Skeletal muscle satellite cell (primary cell): ENCODE results near the gene SCT.

ENCODE experiments used
- H3K27me3 ChIP-seq: 2 replicates; pipeline ENCODE4 v1.7.0; 2013; ENCODE audit warnings: low read length; ENCODE audit not compliant: control insufficient read depth, insufficient read depth
- H3K36me3 ChIP-seq: 2 replicates; pipeline ENCODE4 v1.7.0; 2013; ENCODE audit warnings: mild to moderate bottlenecking, control low read depth, low read length; ENCODE audit not compliant: insufficient read depth
- H3K4me1 ChIP-seq: 2 replicates; pipeline ENCODE4 v1.7.0; 2013; ENCODE audit warnings: low read length; ENCODE audit not compliant: control insufficient read depth, insufficient read depth
- H3K4me2 ChIP-seq: 2 replicates; pipeline ENCODE4 v1.7.0; 2013; ENCODE audit warnings: mild to moderate bottlenecking, low read length
- H3K4me3 ChIP-seq: 2 replicates; pipeline ENCODE4 v1.7.0; 2013; ENCODE audit warnings: low read length
- H3K9ac ChIP-seq: 2 replicates; pipeline ENCODE4 v1.7.0; 2013; ENCODE audit warnings: mild to moderate bottlenecking, low read depth, low read length, moderate library complexity
- H3K9me3 ChIP-seq: replicated peaks from 2 replicates; pipeline ENCODE4 v1.7.0; 2013; ENCODE audit warnings: mild to moderate bottlenecking, control low read depth, low read length

The SCT gene

GRCh38 chr11:612201-612960 lies 14.6 kb downstream of the SCT start:
- Histone ChIP-seq H3K27me3 (no peaks in the 10 kb centered on the region), H3K9me3 (no peaks in the 10 kb centered on the region), H3K9ac (no peak overlapping the region), H3K4me1 (peaks cover 23% of the 10 kb centered on the region), H3K4me2 (no peak overlapping the region), H3K36me3 (peaks cover 53% of the 10 kb centered on the region), H3K4me3 (no peak overlapping the region)

- Histone ChIP-seq H3K4me2 (no peak overlapping the region), H3K9ac (no peak overlapping the region), H3K4me1 (peaks cover 27% of the 10 kb centered on the region), H3K36me3 (peaks cover 64% of the 10 kb centered on the region), H3K9me3 (no peaks in the 10 kb centered on the region), H3K4me3 (no peak overlapping the region), H3K27me3 (no peaks in the 10 kb centered on the region)
Measured at GRCh38 chr11:611001-611996, 15.7 kb downstream of the SCT start.

GRCh38 chr11:610146-610801 lies 16.7 kb downstream of the SCT start:
- no peaks in the 10 kb centered on the region for H3K9me3 ChIP-seq
- H3K4me2 ChIP-seq, result no peak overlapping the region
- peaks cover 27% of the 10 kb centered on the region for H3K4me1 ChIP-seq
- no peaks in the 10 kb centered on the region for H3K27me3 ChIP-seq
- no peak overlapping the region for H3K9ac ChIP-seq
- H3K4me3 ChIP-seq, result no peak overlapping the region
- peaks cover 73% of the 10 kb centered on the region for H3K36me3 ChIP-seq

- Histone ChIP-seq H3K36me3 (peaks cover 82% of the 10 kb centered on the region), H3K4me3 (no peak overlapping the region), H3K9ac (no peak overlapping the region)
Measured at GRCh38 chr11:609341-609811, 17.6 kb downstream of the SCT start.

GRCh38 chr11:608791-609251 lies 18.2 kb downstream of the SCT start:
- Histone ChIP-seq H3K4me3 (no peak overlapping the region), H3K27me3 (no peaks in the 10 kb centered on the region), H3K4me2 (no peak overlapping the region), H3K4me1 (peaks cover 18% of the 10 kb centered on the region), H3K36me3 (peaks cover 88% of the 10 kb centered on the region), H3K9me3 (no peaks in the 10 kb centered on the region), H3K9ac (no peak overlapping the region)

More at GRCh38 chr11:609341-609811, 17.6 kb downstream of the SCT start:
- no peak overlapping the region for H3K4me2 ChIP-seq
- H3K9me3 ChIP-seq, result no peaks in the 10 kb centered on the region
- peaks cover 18% of the 10 kb centered on the region for H3K4me1 ChIP-seq
- H3K27me3 ChIP-seq, result no peaks in the 10 kb centered on the region

GRCh38 chr11:607971-608659 lies 18.9 kb downstream of the SCT start:
- H3K4me3 ChIP-seq, result no peak overlapping the region
- H3K36me3 ChIP-seq, result peaks cover 91% of the 10 kb centered on the region
- no peaks in the 10 kb centered on the region for H3K9me3 ChIP-seq
- H3K9ac ChIP-seq, result no peak overlapping the region
- no peak overlapping the region for H3K4me2 ChIP-seq
- H3K27me3 ChIP-seq, result no peaks in the 10 kb centered on the region
- H3K4me1 ChIP-seq, result peaks cover 18% of the 10 kb centered on the region

- Histone ChIP-seq H3K4me1 (peaks cover 14% of the 10 kb centered on the region), H3K9ac (no peak overlapping the region), H3K4me2 (no peak overlapping the region), H3K36me3 (peaks cover 87% of the 10 kb centered on the region), H3K9me3 (no peaks in the 10 kb centered on the region), H3K4me3 (no peak overlapping the region), H3K27me3 (no peaks in the 10 kb centered on the region)
Measured at GRCh38 chr11:607020-607780, 19.8 kb downstream of the SCT start.

- no peak overlapping the region for H3K9ac ChIP-seq
- no peaks in the 10 kb centered on the region for H3K9me3 ChIP-seq
- H3K4me3 ChIP-seq, result no peak overlapping the region
- no peak overlapping the region for H3K4me2 ChIP-seq
- H3K27me3 ChIP-seq, result no peaks in the 10 kb centered on the region
- H3K4me1 ChIP-seq, result peaks cover 10% of the 10 kb centered on the region
- peaks cover 89% of the 10 kb centered on the region for H3K36me3 ChIP-seq
Measured at GRCh38 chr11:606245-606644, 20.7 kb downstream of the SCT start.

- H3K4me3 ChIP-seq, result no peak overlapping the region
- no peaks in the 10 kb centered on the region for H3K27me3 ChIP-seq
- no peaks in the 10 kb centered on the region for H3K9me3 ChIP-seq
- H3K4me1 ChIP-seq, result peaks cover 10% of the 10 kb centered on the region
- no peak overlapping the region for H3K9ac ChIP-seq
- no peak overlapping the region for H3K4me2 ChIP-seq
- peaks cover 85% of the 10 kb centered on the region for H3K36me3 ChIP-seq
Measured at GRCh38 chr11:605286-606129, 21.5 kb downstream of the SCT start.

GRCh38 chr11:603154-603553 lies 23.8 kb downstream of the SCT start:
- Histone ChIP-seq H3K4me3 (no peak overlapping the region), H3K9me3 (no peaks in the 10 kb centered on the region), H3K4me2 (no peak overlapping the region), H3K36me3 (peaks cover 84% of the 10 kb centered on the region), H3K4me1 (peaks cover 10% of the 10 kb centered on the region), H3K9ac (no peak overlapping the region), H3K27me3 (no peaks in the 10 kb centered on the region)
